Uterus (tissue), 4 donors: ENCODE measurements around the gene SCN1B. TPM values are rescaled to one million over a fixed set of nuclear protein-coding genes. Genes with fewer than 3 reads are reported as not detected.

Experiments
- DNase-seq, 2 donors: peaks; one replicate each; pipeline ENCODE4 v3.0.0-alpha.2; 2019 to 2020
- H3K27ac ChIP-seq, 2 donors: fragments of 200-600 bp; sonication (generic); 1 replicate in 1 of 2; 2 replicates in 1 of 2; pipeline ENCODE4 v1.5.1; 2016 to 2018
- H3K27me3 ChIP-seq, 2 donors: fragments of 200-600 bp; sonication (generic); one replicate each; pipeline ENCODE4 v1.5.1; 2018 to 2019; ENCODE audit warnings: control low read depth in 1 of 2
- H3K36me3 ChIP-seq, 2 donors: fragments of 200-600 bp; sonication (generic); one replicate each; pipeline ENCODE4 v1.5.1; 2019; ENCODE audit warnings: control low read depth in 1 of 2
- H3K4me1 ChIP-seq, 2 donors: fragments of 200-600 bp; sonication (generic); one replicate each; pipeline ENCODE4 v1.5.1; 2018 to 2019; ENCODE audit warnings: control low read depth in 1 of 2
- H3K4me3 ChIP-seq, 2 donors: fragments of 200-600 bp; sonication (generic); 1 replicate in 1 of 2; 2 replicates in 1 of 2; pipeline ENCODE4 v1.5.1; 2018 to 2019; ENCODE audit warnings: mild to moderate bottlenecking in 1 of 2
- H3K9me3 ChIP-seq, 2 donors: fragments of 200-600 bp; sonication (generic); one replicate each; pipeline ENCODE4 v1.5.1; 2019; ENCODE audit warnings: control low read depth in 1 of 2
- POLR2A ChIP-seq, 2 donors: fragments of 450-650 bp; IDR thresholded peaks; one replicate each; pipeline ENCODE4 v1.6.1; 2016; ENCODE audit warnings: antibody characterized with exemption in 2 of 2, mild to moderate bottlenecking in 1 of 2, moderate library complexity in 1 of 2
- intact Hi-C: fragments of 100-400 bp; cut with DNase I; formaldehyde crosslinking; loops from one replicate; pipeline ENCODE4 v1.15.1; 2023; ENCODE audit warnings: low total_unique reads
- total RNA-seq, 4 donors: library from RNA; depleted of rRNA in 3 of 4; stranded (reverse); fragments of >200 nt in 3 of 4; gene quantifications; one replicate each; pipeline versions ENCODE4 v1.1.0 to v1.2.4, GENCODE V29; 2014 to 2023
- TF ChIP-seq, protein P1 (sequence below), 4 experiments: fragments of 200-600 bp in 2 of 4; fragments of 450-650 bp in 2 of 4; sonication (generic) in 2 of 4; IDR thresholded peaks; one replicate each; pipeline ENCODE4 v1.5.1; 2016 to 2019; ENCODE audit warnings: antibody characterized with exemption in 4 of 4, mild to moderate bottlenecking in 2 of 4, moderate library complexity in 1 of 4
- donor health status: DM: yes; HTN: yes; CAD: no.

The SCN1B gene
- total RNA-seq: 10 to 100 TPM in 1 of 4 donors, under 1 TPM in 3; 0.26 to 15.2 (median 0.78) TPM

DNA sequence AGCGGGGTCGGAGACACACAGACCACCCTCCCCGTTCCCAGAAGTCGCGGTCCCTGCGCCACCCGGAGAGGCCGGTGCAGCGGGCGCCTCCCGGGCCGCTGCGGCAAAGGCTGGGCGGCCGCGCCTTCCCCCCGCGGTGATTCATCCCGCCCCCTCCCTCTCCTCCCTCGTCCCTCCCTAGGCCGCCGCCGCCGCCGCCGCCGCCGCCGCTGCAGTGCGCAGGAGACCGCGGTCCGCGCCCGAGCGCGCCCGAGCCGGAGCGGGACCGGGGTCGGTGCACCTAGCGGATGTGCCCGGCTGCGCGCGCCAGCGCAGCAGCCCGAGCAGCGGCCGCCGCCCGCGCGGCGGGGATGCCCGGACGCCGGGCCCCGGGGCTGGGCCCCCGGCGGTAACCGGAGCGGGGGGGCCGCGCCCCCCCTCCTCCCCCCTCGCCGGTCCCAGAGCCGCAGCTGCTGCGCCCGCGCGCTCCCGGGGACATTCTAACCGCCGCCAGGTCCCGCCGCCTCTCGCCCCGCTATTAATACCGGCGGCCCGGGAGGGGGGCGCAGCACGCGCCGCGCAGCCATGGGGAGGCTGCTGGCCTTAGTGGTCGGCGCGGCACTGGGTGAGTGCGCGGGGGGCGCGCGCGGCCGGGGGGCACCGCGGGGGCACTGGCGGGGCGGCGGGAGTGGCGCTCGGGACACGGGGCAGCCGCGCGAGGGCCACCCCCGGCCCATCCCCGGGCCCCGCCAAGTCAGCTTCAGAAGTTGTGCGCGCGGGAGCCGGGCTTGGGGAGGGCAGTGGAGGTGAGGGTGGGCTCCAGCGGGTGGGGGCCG is at the start of gene SCN1B:
SCN1B (plus strand) TSS at position 214 of the 815 bp plus-strand sequence; CDS start at position 565, 351 bp downstream.
- Histone ChIP-seq H3K9me3 (no peaks in the 10 kb centered on the region), H3K4me1 (peaks cover 0 to 5% of the 10 kb centered on the region in 2 donors), H3K27ac (peak within 1 kb of the TSS; percentile 22 to 63), H3K4me3 (peak within 1 kb of the TSS; percentile 40 to 58), H3K36me3 (no peaks in the 10 kb centered on the region), H3K27me3 (no peaks in the 10 kb centered on the region)
- intact Hi-C loops: no loop called here
- DNase-seq: peak; percentile 63 to 70
- TF ChIP-seq, protein P1, sequence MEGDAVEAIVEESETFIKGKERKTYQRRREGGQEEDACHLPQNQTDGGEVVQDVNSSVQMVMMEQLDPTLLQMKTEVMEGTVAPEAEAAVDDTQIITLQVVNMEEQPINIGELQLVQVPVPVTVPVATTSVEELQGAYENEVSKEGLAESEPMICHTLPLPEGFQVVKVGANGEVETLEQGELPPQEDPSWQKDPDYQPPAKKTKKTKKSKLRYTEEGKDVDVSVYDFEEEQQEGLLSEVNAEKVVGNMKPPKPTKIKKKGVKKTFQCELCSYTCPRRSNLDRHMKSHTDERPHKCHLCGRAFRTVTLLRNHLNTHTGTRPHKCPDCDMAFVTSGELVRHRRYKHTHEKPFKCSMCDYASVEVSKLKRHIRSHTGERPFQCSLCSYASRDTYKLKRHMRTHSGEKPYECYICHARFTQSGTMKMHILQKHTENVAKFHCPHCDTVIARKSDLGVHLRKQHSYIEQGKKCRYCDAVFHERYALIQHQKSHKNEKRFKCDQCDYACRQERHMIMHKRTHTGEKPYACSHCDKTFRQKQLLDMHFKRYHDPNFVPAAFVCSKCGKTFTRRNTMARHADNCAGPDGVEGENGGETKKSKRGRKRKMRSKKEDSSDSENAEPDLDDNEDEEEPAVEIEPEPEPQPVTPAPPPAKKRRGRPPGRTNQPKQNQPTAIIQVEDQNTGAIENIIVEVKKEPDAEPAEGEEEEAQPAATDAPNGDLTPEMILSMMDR (IDR thresholded peaks at IDR 0.05): peak in 1 of 4 experiments; percentile 15
- TF ChIP-seq POLR2A (IDR thresholded peaks at IDR 0.05): peak in 1 of 2 donors; percentile 6

DNA sequence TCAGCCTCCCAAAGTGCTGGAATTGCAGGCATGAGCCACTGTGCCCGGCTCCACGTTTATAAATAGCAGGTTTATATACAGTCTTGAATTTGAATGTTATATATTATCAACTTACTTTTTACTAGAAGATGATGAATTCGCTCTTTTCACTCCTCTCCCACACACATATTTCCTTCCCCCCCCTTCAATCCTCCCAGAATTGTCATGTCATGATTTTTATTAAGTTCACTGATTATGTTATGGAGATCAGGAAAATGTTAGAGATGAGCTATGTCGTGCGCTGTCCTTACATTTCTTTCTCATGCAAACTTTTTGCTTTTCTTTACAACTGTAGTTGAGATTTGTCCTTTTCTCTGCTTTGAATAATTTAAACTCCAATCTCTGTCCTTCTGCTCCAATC is 48.0 kb upstream of the SCN1B start:
- Histone ChIP-seq H3K36me3 (no peaks in the 10 kb centered on the region), H3K27ac (no peak overlapping the region), H3K9me3 (no peaks in the 10 kb centered on the region), H3K27me3 (no peaks in the 10 kb centered on the region), H3K4me3 (no peak overlapping the region), H3K4me1 (no peaks in the 10 kb centered on the region)
- no peak for DNase-seq
- TF ChIP-seq, protein P1 (IDR thresholded peaks at IDR 0.05): no peak
- no peak for TF ChIP-seq POLR2A (IDR thresholded peaks at IDR 0.05)
- intact Hi-C loops: no loop called here

DNA sequence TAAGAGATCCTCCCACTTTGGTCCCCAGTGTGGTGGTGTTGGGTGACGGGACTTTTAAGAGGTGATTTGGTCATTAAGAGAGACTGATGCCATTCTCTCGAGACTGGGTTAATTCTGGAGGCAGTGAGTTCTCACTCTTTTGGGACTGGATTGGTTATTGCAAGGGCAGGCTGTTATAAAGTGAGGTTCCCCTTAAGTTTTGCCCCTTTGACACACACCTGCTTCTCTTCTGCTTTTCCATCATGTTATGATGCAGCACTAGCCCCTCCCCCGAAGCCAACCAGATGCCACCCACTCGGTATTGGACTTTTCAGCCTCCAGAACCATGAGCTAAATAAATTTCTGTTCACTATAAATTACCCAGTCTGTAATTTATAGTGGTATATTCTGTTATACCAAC is 46.5 kb upstream of the SCN1B start:
- Histone ChIP-seq H3K27ac (no peak overlapping the region), H3K36me3 (no peaks in the 10 kb centered on the region), H3K4me1 (no peaks in the 10 kb centered on the region), H3K4me3 (no peak overlapping the region), H3K27me3 (no peaks in the 10 kb centered on the region), H3K9me3 (no peaks in the 10 kb centered on the region)
- TF ChIP-seq POLR2A (IDR thresholded peaks at IDR 0.05): no peak
- TF ChIP-seq, protein P1 (IDR thresholded peaks at IDR 0.05): no peak
- intact Hi-C loops: no loop called here
- DNase-seq: no peak

DNA sequence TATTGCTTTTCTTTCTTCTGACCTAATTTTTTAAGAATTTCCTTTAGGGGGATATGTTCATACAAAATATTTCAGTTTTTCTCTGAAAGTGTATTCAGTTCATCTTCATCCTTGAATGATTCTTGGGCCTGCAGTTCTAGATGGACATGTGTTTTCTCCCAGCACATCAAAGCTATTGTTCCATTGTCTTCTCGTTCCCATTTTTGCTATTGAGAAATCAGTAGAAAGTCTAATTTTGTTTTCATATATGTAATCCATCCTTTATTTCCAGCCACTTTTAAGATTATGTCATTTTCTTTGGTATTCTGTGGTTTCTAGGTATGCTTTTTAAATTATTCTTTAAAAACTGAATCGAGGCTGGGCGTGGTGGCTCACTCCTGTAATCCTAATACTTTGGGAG is 46.0 kb upstream of the SCN1B start:
- no peak overlapping the region for H3K4me3 ChIP-seq
- DNase-seq: no peak
- H3K27ac ChIP-seq: no peak overlapping the region
- H3K4me1 ChIP-seq: no peaks in the 10 kb centered on the region
- no peaks in the 10 kb centered on the region for H3K27me3 ChIP-seq
- intact Hi-C loops: no loop called here
- no peak for TF ChIP-seq POLR2A (IDR thresholded peaks at IDR 0.05)
- TF ChIP-seq, protein P1 (IDR thresholded peaks at IDR 0.05): no peak
- no peaks in the 10 kb centered on the region for H3K9me3 ChIP-seq
- no peaks in the 10 kb centered on the region for H3K36me3 ChIP-seq

DNA sequence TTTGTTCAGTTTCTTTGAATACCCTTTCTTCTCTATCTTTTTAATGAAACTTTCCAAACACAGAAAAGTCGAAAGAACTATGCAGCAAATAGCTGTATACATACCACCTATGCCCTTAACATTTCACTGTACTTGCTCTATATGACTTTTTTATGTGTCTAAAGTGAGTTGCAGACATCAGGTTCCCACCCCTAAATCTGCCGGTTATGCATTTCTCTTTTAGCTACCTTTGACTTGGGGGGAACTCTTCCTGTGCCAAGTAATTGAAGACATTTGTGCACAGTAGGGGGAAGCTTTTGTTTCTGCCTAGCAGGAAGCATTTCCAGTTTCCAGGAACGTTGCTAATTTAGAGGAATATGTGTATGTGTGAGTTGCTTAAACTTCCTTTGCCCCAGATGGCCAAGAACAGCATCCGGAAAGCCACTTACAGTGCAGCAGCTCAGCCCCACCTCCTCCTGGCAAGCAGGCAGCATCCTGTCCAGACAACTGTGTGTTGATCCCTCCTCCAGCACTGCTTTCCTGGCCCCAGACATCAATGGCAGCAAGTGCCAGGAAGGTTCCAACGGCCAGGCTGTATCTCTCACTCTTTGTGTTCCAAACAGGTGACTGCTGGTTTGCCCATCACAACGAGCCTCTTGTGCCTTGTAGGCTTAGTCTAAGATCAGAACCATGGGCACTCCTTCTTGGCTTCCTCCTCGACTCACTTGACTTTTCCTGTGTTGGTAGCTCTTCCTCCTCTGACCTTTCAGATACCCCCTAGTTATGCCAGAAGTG is 44.8 kb upstream of the SCN1B start:
- Histone ChIP-seq H3K4me3 (no peak overlapping the region), H3K9me3 (no peaks in the 10 kb centered on the region), H3K36me3 (no peaks in the 10 kb centered on the region), H3K27me3 (no peaks in the 10 kb centered on the region), H3K27ac (no peak overlapping the region), H3K4me1 (no peaks in the 10 kb centered on the region)
- intact Hi-C loops: no loop called here
- TF ChIP-seq POLR2A (IDR thresholded peaks at IDR 0.05): no peak
- TF ChIP-seq, protein P1 (IDR thresholded peaks at IDR 0.05): no peak
- DNase-seq: peak in 1 of 2 donors; percentile 58
